NCI-H1694 (cell line): ENCODE results near the gene STRAP.
"Not testable (repeated sequence)": the region's sequence is repeated elsewhere in the genome, so short reads cannot be mapped to it uniquely, and the experiment has no call there.

Experiments
- DNase-seq: peaks from one replicate; lab custom pipeline; 2025; lab: John Stamatoyannopoulos, UW

Gene STRAP

GRCh38 chr12:15868186-15868585 is 14.0 kb upstream of the STRAP start:
- DNase-seq = no peak

GRCh38 chr12:15873556-15873955 is 8.6 kb upstream of the STRAP start:
- DNase-seq = no peak

GRCh38 chr12:15874556-15875145 is 7.5 kb upstream of the STRAP start:
- DNase-seq = not testable (repeated sequence)

- DNase-seq = no peak
Observed at GRCh38 chr12:15875863-15876262, 6.3 kb upstream of the STRAP start.

GRCh38 chr12:15879413-15879812 is 2.8 kb upstream of the STRAP start:
- DNase-seq = no peak

- no peak for DNase-seq
Observed at GRCh38 chr12:15880721-15881120, 1.5 kb upstream of the STRAP start.

GRCh38 chr12:15883536-15883935 is 1.3 kb downstream of the STRAP start:
- no peak for DNase-seq

GRCh38 chr12:15886372-15887042 is 4.3 kb downstream of the STRAP start:
- no peak for DNase-seq

- DNase-seq = no peak
Observed at GRCh38 chr12:15887043-15887817, 5.0 kb downstream of the STRAP start.

- DNase-seq = no peak
Observed at GRCh38 chr12:15892645-15893259, 10.6 kb downstream of the STRAP start.

GRCh38 chr12:15893260-15893659 is 11.1 kb downstream of the STRAP start:
- no peak for DNase-seq

GRCh38 chr12:15896867-15897266 is 14.7 kb downstream of the STRAP start:
- DNase-seq = no peak

- no peak for DNase-seq
Observed at GRCh38 chr12:15897433-15897832, 15.2 kb downstream of the STRAP start.

- DNase-seq = peak; percentile 50
Observed at GRCh38 chr12:15899282-15899870, 17.2 kb downstream of the STRAP start.

- DNase-seq = no peak
Observed at GRCh38 chr12:15904378-15904920, 22.3 kb downstream of the STRAP start.

GRCh38 chr12:15910468-15910863 is 28.3 kb downstream of the STRAP start:
- DNase-seq = no peak

GRCh38 chr12:15910864-15911721 is 28.9 kb downstream of the STRAP start, which contains the start of gene DERA:
Gene DERA (plus strand): TSS chr12:15911332. CDS start chr12:15911384, 52 bp downstream.
- DNase-seq = peak; percentile 57

- not testable (repeated sequence) for DNase-seq
Observed at GRCh38 chr12:15911931-15912330, 29.7 kb downstream of the STRAP start.

- not testable (repeated sequence) for DNase-seq
Observed at GRCh38 chr12:15914131-15914530, 31.9 kb downstream of the STRAP start.

- no peak for DNase-seq
Observed at GRCh38 chr12:15918066-15918465, 35.9 kb downstream of the STRAP start.

- DNase-seq = no peak
Observed at GRCh38 chr12:15919418-15919817, 37.2 kb downstream of the STRAP start.
